ENCODE measurements around the gene SERAC1.
"Not testable (repeated sequence)": the region's sequence is repeated elsewhere in the genome, so short reads cannot be mapped to it uniquely, and the experiment has no call there.

DNA sequence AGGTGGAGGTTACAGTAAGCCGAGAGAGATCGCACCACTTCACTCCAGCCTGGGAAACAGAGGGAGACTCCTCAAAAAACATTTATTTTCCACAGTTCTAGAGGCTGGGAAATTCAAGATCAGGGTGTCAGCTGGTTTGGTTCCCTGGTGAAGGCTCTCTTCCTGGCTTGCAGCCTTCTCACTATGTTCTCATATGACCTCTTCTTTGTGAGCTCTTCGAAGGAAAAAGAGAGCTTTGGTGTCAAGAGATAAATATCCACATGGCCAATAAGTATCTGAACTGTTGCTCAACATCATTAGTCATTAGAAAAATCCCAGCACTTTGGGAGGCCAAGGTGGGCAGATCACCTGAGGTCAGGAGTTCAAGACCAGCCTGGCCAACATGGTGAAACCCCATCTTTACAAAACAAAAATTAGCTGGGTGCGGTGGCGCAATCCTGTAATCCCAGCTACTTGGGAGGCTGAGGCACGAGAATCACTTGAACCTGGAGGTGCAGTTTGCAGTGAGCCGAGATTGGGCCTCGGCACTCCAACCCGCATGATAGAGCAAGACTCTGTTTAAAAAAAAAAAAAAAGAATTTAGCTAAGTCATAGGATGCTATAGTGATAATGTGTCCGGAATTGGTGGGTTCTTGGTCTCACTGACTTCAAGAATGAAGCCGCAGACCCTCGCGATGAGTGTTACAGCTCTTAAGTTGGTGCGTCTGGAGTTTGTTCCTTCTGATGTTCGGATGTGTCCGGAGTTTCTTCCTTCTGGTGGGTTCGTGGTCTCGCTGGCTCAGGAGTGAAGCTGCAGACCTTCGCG is 40.4 kb upstream of the SERAC1 start:
- TF ChIP-seq, protein P1, sequence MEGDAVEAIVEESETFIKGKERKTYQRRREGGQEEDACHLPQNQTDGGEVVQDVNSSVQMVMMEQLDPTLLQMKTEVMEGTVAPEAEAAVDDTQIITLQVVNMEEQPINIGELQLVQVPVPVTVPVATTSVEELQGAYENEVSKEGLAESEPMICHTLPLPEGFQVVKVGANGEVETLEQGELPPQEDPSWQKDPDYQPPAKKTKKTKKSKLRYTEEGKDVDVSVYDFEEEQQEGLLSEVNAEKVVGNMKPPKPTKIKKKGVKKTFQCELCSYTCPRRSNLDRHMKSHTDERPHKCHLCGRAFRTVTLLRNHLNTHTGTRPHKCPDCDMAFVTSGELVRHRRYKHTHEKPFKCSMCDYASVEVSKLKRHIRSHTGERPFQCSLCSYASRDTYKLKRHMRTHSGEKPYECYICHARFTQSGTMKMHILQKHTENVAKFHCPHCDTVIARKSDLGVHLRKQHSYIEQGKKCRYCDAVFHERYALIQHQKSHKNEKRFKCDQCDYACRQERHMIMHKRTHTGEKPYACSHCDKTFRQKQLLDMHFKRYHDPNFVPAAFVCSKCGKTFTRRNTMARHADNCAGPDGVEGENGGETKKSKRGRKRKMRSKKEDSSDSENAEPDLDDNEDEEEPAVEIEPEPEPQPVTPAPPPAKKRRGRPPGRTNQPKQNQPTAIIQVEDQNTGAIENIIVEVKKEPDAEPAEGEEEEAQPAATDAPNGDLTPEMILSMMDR (IDR thresholded peaks at IDR 0.05; ENCODE audit: insufficient read depth, low read length): not testable (repeated sequence)
- TF ChIP-seq, protein P2, sequence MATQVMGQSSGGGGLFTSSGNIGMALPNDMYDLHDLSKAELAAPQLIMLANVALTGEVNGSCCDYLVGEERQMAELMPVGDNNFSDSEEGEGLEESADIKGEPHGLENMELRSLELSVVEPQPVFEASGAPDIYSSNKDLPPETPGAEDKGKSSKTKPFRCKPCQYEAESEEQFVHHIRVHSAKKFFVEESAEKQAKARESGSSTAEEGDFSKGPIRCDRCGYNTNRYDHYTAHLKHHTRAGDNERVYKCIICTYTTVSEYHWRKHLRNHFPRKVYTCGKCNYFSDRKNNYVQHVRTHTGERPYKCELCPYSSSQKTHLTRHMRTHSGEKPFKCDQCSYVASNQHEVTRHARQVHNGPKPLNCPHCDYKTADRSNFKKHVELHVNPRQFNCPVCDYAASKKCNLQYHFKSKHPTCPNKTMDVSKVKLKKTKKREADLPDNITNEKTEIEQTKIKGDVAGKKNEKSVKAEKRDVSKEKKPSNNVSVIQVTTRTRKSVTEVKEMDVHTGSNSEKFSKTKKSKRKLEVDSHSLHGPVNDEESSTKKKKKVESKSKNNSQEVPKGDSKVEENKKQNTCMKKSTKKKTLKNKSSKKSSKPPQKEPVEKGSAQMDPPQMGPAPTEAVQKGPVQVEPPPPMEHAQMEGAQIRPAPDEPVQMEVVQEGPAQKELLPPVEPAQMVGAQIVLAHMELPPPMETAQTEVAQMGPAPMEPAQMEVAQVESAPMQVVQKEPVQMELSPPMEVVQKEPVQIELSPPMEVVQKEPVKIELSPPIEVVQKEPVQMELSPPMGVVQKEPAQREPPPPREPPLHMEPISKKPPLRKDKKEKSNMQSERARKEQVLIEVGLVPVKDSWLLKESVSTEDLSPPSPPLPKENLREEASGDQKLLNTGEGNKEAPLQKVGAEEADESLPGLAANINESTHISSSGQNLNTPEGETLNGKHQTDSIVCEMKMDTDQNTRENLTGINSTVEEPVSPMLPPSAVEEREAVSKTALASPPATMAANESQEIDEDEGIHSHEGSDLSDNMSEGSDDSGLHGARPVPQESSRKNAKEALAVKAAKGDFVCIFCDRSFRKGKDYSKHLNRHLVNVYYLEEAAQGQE (IDR thresholded peaks at IDR 0.05; ENCODE audit: insufficient replicate concordance, low read depth): not testable (repeated sequence)

Measured in HL-60 (cell line).